IMR-90 (cell line): ENCODE measurements around the gene CCDC38. TPM values are rescaled to one million over a fixed set of nuclear protein-coding genes. Genes with fewer than 3 reads are reported as not detected.

ENCODE experiments used
- ATAC-seq: fragments of 200-7000 bp; cut with Tn5 transposase; 2 replicates; pipeline ENCODE4 v1.9.1; 2020; ENCODE audit warnings: low read depth, mild to moderate bottlenecking, moderate library complexity
- BruUV-seq: library from RNA; stranded (reverse); fragments of 400-500 nt; replicated peaks from 2 replicates; lab custom pipeline; 2021; lab: Mats Ljungman, UMichigan
- CTCF ChIA-PET: fragments of 300-600 bp; formaldehyde crosslinking; extraction: SDS; loops from one replicate; lab custom pipeline; 2021; ENCODE audit warnings: antibody characterized with exemption; lab: Yijun Ruan, JAX
- POLR2A ChIA-PET: fragments of 300-600 bp; sonication (Branson Sonifier 250); formaldehyde crosslinking; loops from one replicate; lab custom pipeline; 2022; ENCODE audit warnings: antibody characterized with exemption; ENCODE audit not compliant: unreplicated experiment; lab: Charles Lee
- DNase-seq: peaks from one replicate; pipeline ENCODE4 v3.0.0; 2013
- H2AFZ ChIP-seq: replicated peaks from 2 replicates; pipeline ENCODE3; 2013; ENCODE audit warnings: low read length, mild to moderate bottlenecking; ENCODE audit not compliant: poor library complexity
- H2AK5ac ChIP-seq: 2 replicates; pipeline ENCODE4 v1.6.1; 2013; ENCODE audit warnings: low read depth, low read length, inconsistent platforms
- H2AK9ac ChIP-seq: replicated peaks from 2 replicates; pipeline ENCODE3; 2013; ENCODE audit warnings: mild to moderate bottlenecking, low read depth, low read length, moderate library complexity; ENCODE audit not compliant: poor library complexity
- H2BK120ac ChIP-seq: 2 replicates; pipeline ENCODE4 v1.6.1; 2013; ENCODE audit warnings: low read depth, low read length, inconsistent platforms
- H2BK15ac ChIP-seq: 3 replicates; pipeline ENCODE4 v1.6.1; 2013; ENCODE audit warnings: low read depth, low read length, inconsistent platforms
- H2BK20ac ChIP-seq: 2 replicates; pipeline ENCODE4 v1.6.1; 2013; ENCODE audit warnings: low read depth, mild to moderate bottlenecking, inconsistent platforms, low read length, moderate library complexity
- H2BK5ac ChIP-seq: 2 replicates; pipeline ENCODE4 v1.6.1; 2013; ENCODE audit warnings: mild to moderate bottlenecking, low read depth, low read length, inconsistent platforms; ENCODE audit not compliant: poor library complexity, severe bottlenecking
- H3K14ac ChIP-seq: replicated peaks from 2 replicates; pipeline ENCODE4 v1.6.1; 2013; ENCODE audit warnings: low read depth, low read length, inconsistent platforms
- H3K18ac ChIP-seq: 2 replicates; pipeline ENCODE4 v1.6.1; 2013; ENCODE audit warnings: low read depth, low read length, control low read depth
- H3K23ac ChIP-seq: 2 replicates; pipeline ENCODE4 v1.6.1; 2013; ENCODE audit warnings: low read depth, low read length, inconsistent platforms
- H3K27ac ChIP-seq: 2 replicates; pipeline ENCODE4 v1.5.1; 2013; ENCODE audit warnings: mild to moderate bottlenecking, control low read depth, low read length; ENCODE audit not compliant: insufficient read depth
- H3K27me3 ChIP-seq: 2 replicates; pipeline ENCODE4 v1.6.1; 2013; ENCODE audit warnings: low read length; ENCODE audit not compliant: control insufficient read depth, insufficient read depth
- H3K36me3 ChIP-seq: 2 replicates; pipeline ENCODE4 v1.6.1; 2013; ENCODE audit warnings: low read length, mixed read lengths; ENCODE audit not compliant: control insufficient read depth, insufficient read depth
- H3K4ac ChIP-seq: 2 replicates; pipeline ENCODE4 v1.6.1; 2013; ENCODE audit warnings: low read depth, low read length, inconsistent platforms
- H3K4me1 ChIP-seq: 2 replicates; pipeline ENCODE4 v1.6.1; 2013; ENCODE audit warnings: low read length, mixed read lengths; ENCODE audit not compliant: control insufficient read depth, insufficient read depth
- H3K4me2 ChIP-seq: 2 replicates; pipeline ENCODE4 v1.6.1; 2013; ENCODE audit warnings: low read depth, mild to moderate bottlenecking, control low read depth, low read length, moderate library complexity
- H3K4me3 ChIP-seq: 2 replicates; pipeline ENCODE4 v1.5.1; 2013; ENCODE audit warnings: low read depth, mild to moderate bottlenecking, control low read depth, low read length, moderate library complexity; ENCODE audit not compliant: insufficient read depth
- H3K56ac ChIP-seq: 2 replicates; pipeline ENCODE4 v1.6.1; 2013; ENCODE audit warnings: low read length, inconsistent platforms; ENCODE audit not compliant: insufficient read depth; ENCODE audit errors: extremely low read depth
- H3K79me1 ChIP-seq, 2 experiments: 2 replicates each; pipeline ENCODE4 v1.6.1; 2013; ENCODE audit warnings: low read length in 2 of 2, inconsistent platforms in 1 of 2, low read depth in 1 of 2
- H3K9ac ChIP-seq: 2 replicates; pipeline ENCODE4 v1.6.1; 2013; ENCODE audit warnings: low read depth, low read length, control low read depth
- H3K9me1 ChIP-seq: 2 replicates; pipeline ENCODE4 v1.6.1; 2013; ENCODE audit warnings: low read length, inconsistent platforms; ENCODE audit not compliant: insufficient read depth
- H3K9me3 ChIP-seq: 2 replicates; pipeline ENCODE4 v1.6.1; 2013; ENCODE audit warnings: low read length; ENCODE audit not compliant: control insufficient read depth, insufficient read depth
- H4K20me1 ChIP-seq: 2 replicates; pipeline ENCODE4 v1.6.1; 2013; ENCODE audit warnings: low read length, inconsistent platforms; ENCODE audit not compliant: insufficient read depth
- H4K5ac ChIP-seq: 2 replicates; pipeline ENCODE4 v1.6.1; 2013; ENCODE audit warnings: mild to moderate bottlenecking, low read depth, low read length, control low read depth
- H4K8ac ChIP-seq, 2 experiments: 2 replicates each; pipeline ENCODE4 v1.6.1; 2013; ENCODE audit warnings: low read depth in 2 of 2, low read length in 2 of 2, control low read depth in 1 of 2, inconsistent platforms in 1 of 2
- H4K91ac ChIP-seq: 2 replicates; pipeline ENCODE4 v1.6.1; 2013; ENCODE audit warnings: low read depth, low read length, inconsistent platforms; ENCODE audit not compliant: insufficient read depth
- NFE2L2 ChIP-seq: fragments of 150-350 bp; IDR thresholded peaks from 2 replicates; pipeline ENCODE4 v1.6.1; 2016; ENCODE audit warnings: low read depth, mild to moderate bottlenecking, low read length
- WGBS, 2 experiments: methylation state at CpG; one replicate each; pipeline versions ENCODE4 v1.1.5 to v1.1.7; 2013; ENCODE audit warnings: missing lambda C conversion rate in 2 of 2; ENCODE audit not compliant: insufficient read length in 1 of 2; ENCODE audit errors: extremely low coverage in 2 of 2; 5-methylcytosine and 5-hydroxymethylcytosine counted together
- dilution Hi-C: fragments of 300-500 bp; cut with HindIII; formaldehyde crosslinking; loops from one replicate; pipeline ENCODE4 v1.14.3; 2018; ENCODE audit warnings: low sequenced_read_pairs; ENCODE audit not compliant: unreplicated experiment
- in situ Hi-C: fragments of 300-500 bp; cut with MboI; formaldehyde crosslinking; loops from 3 replicates; pipeline ENCODE4 v1.14.3; 2019; ENCODE audit warnings: low sequenced_read_pairs, inconsistent platforms, mixed read lengths
- intact Hi-C: fragments of 100-400 bp; cut with micrococcal nuclease; formaldehyde crosslinking; loops from 2 replicates; pipeline ENCODE4 v1.10.0; 2022
- polyA plus RNA-seq, 3 experiments: library from polyadenylated mRNA; depleted of rRNA; stranded (reverse); fragments of >200 nt; gene quantifications; 2 replicates each; pipeline ENCODE4 v1.2.3, GENCODE V29; 2012; ENCODE audit warnings: low replicate concordance in 1 of 3
- total RNA-seq: library from RNA; depleted of rRNA; stranded (reverse); fragments of >200 nt; gene quantifications from 2 replicates; pipeline ENCODE4 v1.2.3, GENCODE V29; 2012

Gene CCDC38
- total and polyA plus RNA-seq, 2 of the 4 experiments (the other 2 are of a cell fraction), result not detected

DNA sequence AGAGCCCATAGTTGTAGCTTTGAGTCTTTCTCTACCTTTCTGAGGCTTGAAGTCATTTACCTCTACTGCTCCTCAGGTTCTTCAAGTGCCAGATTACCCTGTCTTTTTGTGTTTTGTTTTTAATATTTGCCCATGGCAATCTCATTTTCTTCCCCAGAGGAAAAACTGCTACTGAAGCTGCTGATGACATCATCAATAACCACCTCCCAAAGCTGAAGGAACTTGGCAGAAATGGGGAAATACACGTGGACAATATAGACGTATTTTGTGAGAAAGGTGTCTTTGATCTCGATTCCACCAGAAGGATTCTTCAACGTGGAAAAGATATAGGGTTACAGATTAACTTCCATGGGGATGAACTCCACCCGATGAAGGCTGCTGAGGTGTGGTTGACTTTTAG, 17.8 kb upstream of the CCDC38 start:
- no peak overlapping the region for H3K14ac ChIP-seq
- whole genome bisulfite sequencing, 2 experiments, result no CpG with 5 or more reads among the region's 5 CpGs
- no peaks in the 10 kb centered on the region for H3K36me3 ChIP-seq
- POLR2A ChIA-PET, result no interaction called here
- no peak overlapping the region for H4K5ac ChIP-seq
- H2AFZ ChIP-seq, result no peak overlapping the region
- no peak overlapping the region for H2BK120ac ChIP-seq
- no peak overlapping the region for H3K4me3 ChIP-seq
- no peak overlapping the region for H2BK5ac ChIP-seq
- no peak overlapping the region for H3K4me2 ChIP-seq
- H3K27me3 ChIP-seq, result peaks cover 12% of the 10 kb centered on the region
- H4K8ac ChIP-seq, result no peak overlapping the region
- dilution Hi-C loops, result no loop called here
- no peak overlapping the region for H3K27ac ChIP-seq
- no peaks in the 10 kb centered on the region for H3K9me3 ChIP-seq
- H2AK9ac ChIP-seq, result no peak overlapping the region
- no peaks in the 10 kb centered on the region for H4K20me1 ChIP-seq
- no peak for DNase-seq
- no peak for ATAC-seq
- H3K56ac ChIP-seq, result no peak overlapping the region
- TF ChIP-seq NFE2L2, result no peak
- H2AK5ac ChIP-seq, result no peak overlapping the region
- H3K9ac ChIP-seq, result no peak overlapping the region
- BruUV-seq, result no TSS peak
- no peaks in the 10 kb centered on the region for H3K4me1 ChIP-seq
- no peak overlapping the region for H4K91ac ChIP-seq
- H3K4ac ChIP-seq, result no peak overlapping the region
- no peak overlapping the region for H3K18ac ChIP-seq
- no peak overlapping the region for H2BK20ac ChIP-seq
- H3K23ac ChIP-seq, result no peak overlapping the region
- H3K79me1 ChIP-seq, result no peaks in the 10 kb centered on the region
- intact Hi-C loops, result no loop called here
- H2BK15ac ChIP-seq, result no peak overlapping the region
- no peaks in the 10 kb centered on the region for H3K9me1 ChIP-seq
- in situ Hi-C loops, result no loop called here
- CTCF ChIA-PET, result no interaction called here
